KMS-11 (cell line): ENCODE results near the gene ZFP92.

ENCODE experiments used
- H2AFZ ChIP-seq: fragments of 200-600 bp; sonication (generic); 2 replicates; pipeline ENCODE4 v1.6.1; 2016; ENCODE audit warnings: antibody characterized with exemption, mixed run types, low read depth
- H3K27ac ChIP-seq: fragments of 200-600 bp; sonication (generic); 2 replicates; pipeline ENCODE4 v1.6.1; 2016; ENCODE audit warnings: mild to moderate bottlenecking, mixed run types
- H3K27me3 ChIP-seq: fragments of 200-600 bp; sonication (generic); 2 replicates; pipeline ENCODE4 v1.6.1; 2017; ENCODE audit warnings: mild to moderate bottlenecking, low read depth, mixed run types, moderate library complexity; ENCODE audit not compliant: insufficient read depth
- H3K36me3 ChIP-seq: fragments of 200-600 bp; sonication (generic); 2 replicates; pipeline ENCODE4 v1.6.1; 2017; ENCODE audit warnings: mild to moderate bottlenecking, mixed run types; ENCODE audit not compliant: insufficient read depth
- H3K4me1 ChIP-seq: fragments of 200-600 bp; sonication (generic); 2 replicates; pipeline ENCODE4 v1.6.1; 2016; ENCODE audit warnings: mild to moderate bottlenecking, low read depth, mixed run types; ENCODE audit not compliant: poor library complexity, severe bottlenecking
- H3K4me2 ChIP-seq: fragments of 200-600 bp; sonication (generic); 2 replicates; pipeline ENCODE4 v1.7.0; 2016; ENCODE audit warnings: mild to moderate bottlenecking, mixed run types
- H3K4me3 ChIP-seq: fragments of 200-600 bp; sonication (generic); IDR thresholded peaks from 2 replicates; pipeline ENCODE4 v1.6.1; 2017; ENCODE audit warnings: low read depth, low read length, mixed read lengths; ENCODE audit not compliant: insufficient read depth
- H3K79me2 ChIP-seq: fragments of 200-600 bp; sonication (generic); 2 replicates; pipeline ENCODE4 v1.6.1; 2016; ENCODE audit warnings: low read depth, mixed run types; ENCODE audit not compliant: insufficient read depth
- H3K9ac ChIP-seq: fragments of 200-600 bp; sonication (generic); 2 replicates; pipeline ENCODE4 v1.6.1; 2016; ENCODE audit warnings: mild to moderate bottlenecking, mixed run types
- H4K20me1 ChIP-seq: fragments of 200-600 bp; sonication (generic); 2 replicates; pipeline ENCODE4 v1.6.1; 2016; ENCODE audit warnings: mild to moderate bottlenecking, mixed run types; ENCODE audit not compliant: insufficient read depth
- CTCF ChIP-seq: fragments of 200-600 bp; sonication (generic); conservative IDR thresholded peaks from 2 replicates; pipeline ENCODE4 v1.6.1; 2017; ENCODE audit warnings: low read depth, mild to moderate bottlenecking, antibody characterized with exemption, low read length, moderate library complexity, mixed read lengths

The ZFP92 gene

GRCh38 chrX:153448556-153449367 lies 37.5 kb downstream of the ZFP92 start:
- Histone ChIP-seq H3K9ac (no peak overlapping the region), H3K4me1 (no peaks in the 10 kb centered on the region), H3K79me2 (no peaks in the 10 kb centered on the region), H3K27ac (no peak overlapping the region), H2AFZ (no peak overlapping the region), H3K4me3 (no peak overlapping the region), H3K36me3 (no peaks in the 10 kb centered on the region), H3K4me2 (no peak overlapping the region), H4K20me1 (no peaks in the 10 kb centered on the region), H3K27me3 (no peaks in the 10 kb centered on the region)
- TF ChIP-seq CTCF, result no peak

GRCh38 chrX:153449368-153450113 lies 38.3 kb downstream of the ZFP92 start:
- no peak for TF ChIP-seq CTCF
- Histone ChIP-seq H3K9ac (no peak overlapping the region), H4K20me1 (no peaks in the 10 kb centered on the region)

GRCh38 chrX:153450114-153450948 lies 39.1 kb downstream of the ZFP92 start:
- H2AFZ ChIP-seq, result no peak overlapping the region
- no peak overlapping the region for H3K27ac ChIP-seq
- TF ChIP-seq CTCF, result no peak
- no peaks in the 10 kb centered on the region for H3K79me2 ChIP-seq
- H3K4me1 ChIP-seq, result no peaks in the 10 kb centered on the region
- no peaks in the 10 kb centered on the region for H4K20me1 ChIP-seq
- no peak overlapping the region for H3K4me3 ChIP-seq
- H3K27me3 ChIP-seq, result no peaks in the 10 kb centered on the region
- no peak overlapping the region for H3K9ac ChIP-seq
- no peaks in the 10 kb centered on the region for H3K36me3 ChIP-seq
- no peak overlapping the region for H3K4me2 ChIP-seq

More at GRCh38 chrX:153449368-153450113, 38.3 kb downstream of the ZFP92 start:
- no peak overlapping the region for H3K4me3 ChIP-seq
- no peaks in the 10 kb centered on the region for H3K27me3 ChIP-seq
- H2AFZ ChIP-seq, result no peak overlapping the region
- no peaks in the 10 kb centered on the region for H3K79me2 ChIP-seq
- no peak overlapping the region for H3K4me2 ChIP-seq
- no peak overlapping the region for H3K27ac ChIP-seq
- H3K36me3 ChIP-seq, result no peaks in the 10 kb centered on the region
- H3K4me1 ChIP-seq, result no peaks in the 10 kb centered on the region

- Histone ChIP-seq H3K4me2 (no peak overlapping the region), H4K20me1 (no peaks in the 10 kb centered on the region)
Observed at GRCh38 chrX:153450949-153451277, 39.6 kb downstream of the ZFP92 start.

More at GRCh38 chrX:153450949-153451277, 39.6 kb downstream of the ZFP92 start:
- Histone ChIP-seq H3K4me3 (no peak overlapping the region), H3K27me3 (no peaks in the 10 kb centered on the region), H3K36me3 (no peaks in the 10 kb centered on the region), H3K4me1 (no peaks in the 10 kb centered on the region), H3K79me2 (no peaks in the 10 kb centered on the region), H3K27ac (no peak overlapping the region), H2AFZ (no peak overlapping the region), H3K9ac (no peak overlapping the region)
- no peak for TF ChIP-seq CTCF
